ACHN (cell line): ENCODE data around the gene WDTC1.

Experiments used
- DNase-seq: peaks from one replicate; pipeline ENCODE4 v3.0.0-alpha.2; 2015
- in situ Hi-C: cut with HindIII; loops from 2 replicates; pipeline ENCODE4 v1.10.0; 2017; ENCODE audit warnings: low sequenced_read_pairs, low pct_ligation_motif_present, low pct_unique_long_range_greater_than_20kb

Gene WDTC1

DNA sequence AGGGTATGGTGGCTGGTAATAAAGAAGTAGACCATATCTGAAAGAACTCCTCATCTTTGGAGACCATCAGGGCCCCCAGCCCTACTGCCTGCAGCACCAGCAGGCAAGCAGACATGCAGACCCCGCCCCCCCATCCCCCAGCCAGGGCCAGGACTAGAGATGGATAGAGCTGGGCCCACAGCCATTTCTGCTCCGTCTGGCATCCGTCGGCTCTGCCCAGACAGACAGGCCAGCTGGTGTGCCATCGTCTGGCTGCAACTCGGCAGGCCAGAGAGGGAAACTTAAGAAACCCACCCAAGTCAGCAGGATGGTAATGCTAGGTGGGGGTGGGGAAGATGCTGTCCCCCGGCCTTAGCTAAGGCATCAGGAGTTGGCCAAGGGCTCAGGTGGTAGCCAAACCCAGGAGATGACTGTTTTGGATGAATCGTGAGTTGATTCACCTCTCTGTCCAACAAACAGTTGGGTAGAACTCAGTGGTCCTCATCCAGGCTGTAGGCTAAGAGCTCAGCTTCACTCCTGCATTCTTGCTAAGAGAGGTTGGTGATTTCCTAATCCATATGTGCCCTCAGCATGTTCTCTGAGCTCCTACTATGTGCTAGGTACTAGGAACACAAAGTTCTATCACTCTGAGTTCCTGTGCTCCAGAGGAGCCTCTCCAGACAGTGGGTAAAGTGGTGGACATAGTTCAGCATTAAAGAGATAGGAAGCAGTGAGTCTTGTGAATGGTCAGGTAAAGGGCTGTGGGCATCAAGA lies 64.4 kb downstream of the WDTC1 start:
- in situ Hi-C loops: loop anchor here (25.0 kb wide), 1 partner anchor 262 kb away; no protein-coding TSS in a partner anchor
- DNase-seq: no peak

DNA sequence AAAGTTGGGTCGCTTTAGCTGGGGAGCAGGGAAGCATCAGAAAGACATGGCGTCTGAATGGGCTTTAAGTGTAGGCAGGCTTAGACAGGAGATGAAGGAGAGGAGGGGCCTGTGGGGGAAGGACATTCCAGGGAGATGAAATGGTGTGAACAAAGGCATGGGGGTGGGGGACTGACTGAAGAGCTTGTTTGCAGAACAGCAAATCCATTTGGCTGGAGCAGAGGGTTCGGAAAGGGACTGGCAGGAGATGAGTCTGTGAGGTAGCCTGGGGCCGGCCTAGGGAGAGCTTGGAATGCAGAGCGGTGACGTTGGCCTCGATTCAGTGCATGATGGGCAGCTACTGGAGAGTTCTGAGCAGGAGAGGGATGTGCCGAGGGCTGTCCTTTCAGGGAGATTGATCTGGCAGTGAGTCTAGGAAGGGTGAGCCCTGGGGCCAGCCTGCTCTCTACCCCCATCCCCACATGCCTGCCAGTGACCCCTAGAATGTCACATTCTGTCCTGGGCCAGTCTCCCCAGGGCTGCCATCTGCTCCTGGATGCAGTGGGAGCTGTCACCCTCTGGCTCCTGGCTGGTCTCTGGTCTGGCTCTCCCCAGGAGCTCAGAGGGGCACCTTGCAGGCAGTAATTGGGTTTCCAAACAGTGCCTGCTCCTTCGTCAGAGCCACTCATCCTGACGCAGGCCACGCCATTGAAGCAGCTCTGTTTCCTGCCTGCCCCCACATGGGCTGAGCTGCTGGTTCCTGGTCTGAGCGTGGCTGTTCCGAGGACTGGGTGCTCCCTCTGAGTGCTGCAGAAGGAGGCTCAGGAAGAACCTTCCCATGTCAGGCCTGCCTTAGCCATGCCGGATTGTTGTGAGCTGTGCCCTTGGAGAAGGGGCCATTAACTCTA lies 65.2 kb downstream of the WDTC1 start:
- in situ Hi-C loops: loop anchor here (25.0 kb wide), 1 partner anchor 262 kb away; no protein-coding TSS in a partner anchor
- DNase-seq: no peak

DNA sequence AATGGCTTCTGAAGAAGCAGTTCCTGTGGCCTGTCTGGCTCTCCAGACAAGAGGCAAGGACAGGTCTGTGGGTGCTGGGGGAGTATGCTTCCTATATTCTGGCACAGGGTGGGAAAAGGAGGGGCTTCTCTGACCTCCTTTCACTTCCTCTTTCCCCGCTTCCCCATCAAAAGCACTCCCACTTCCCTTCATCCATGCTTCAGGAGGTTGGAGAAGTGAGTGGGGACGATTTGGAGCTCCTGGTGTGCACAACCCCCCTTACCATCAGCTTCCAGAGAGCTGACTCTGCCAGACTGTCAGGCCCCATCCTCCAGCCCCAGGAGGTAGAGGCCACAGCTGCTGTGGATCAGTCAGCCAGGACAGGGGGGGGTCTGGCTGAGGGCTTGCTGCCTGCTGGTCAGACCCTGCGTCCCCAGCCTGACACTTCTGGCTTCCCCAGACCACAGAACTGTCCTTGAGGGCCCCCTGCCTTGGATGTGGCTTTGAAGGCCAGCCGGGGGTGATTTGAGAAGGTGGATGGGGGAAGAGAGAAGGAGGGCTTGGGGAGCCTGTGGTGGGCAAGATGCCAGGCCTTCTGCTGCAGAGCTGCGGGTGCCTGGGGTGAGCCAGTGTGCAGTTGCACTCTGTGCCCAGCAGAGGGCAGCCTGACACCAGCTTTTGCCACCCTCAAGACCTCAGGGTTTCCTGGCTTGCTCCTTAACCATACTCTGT lies 66.1 kb downstream of the WDTC1 start:
- DNase-seq: peak; percentile 73
- in situ Hi-C loops: no loop called here

DNA sequence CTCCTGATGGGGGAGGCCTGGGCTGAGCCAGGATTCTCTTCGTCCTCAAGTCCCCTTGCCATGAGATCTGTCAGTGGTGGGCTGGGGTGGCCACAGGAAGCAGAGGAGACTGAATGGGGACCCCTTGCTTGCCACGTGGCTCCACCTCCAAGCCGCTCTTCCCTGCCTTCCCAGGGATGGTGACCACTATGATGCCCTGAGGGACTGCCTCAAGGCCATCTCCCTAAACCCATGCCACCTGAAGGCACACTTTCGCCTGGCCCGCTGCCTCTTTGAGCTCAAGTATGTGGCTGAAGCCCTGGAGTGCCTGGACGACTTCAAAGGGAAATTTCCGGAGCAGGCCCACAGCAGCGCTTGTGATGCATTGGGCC lies 66.6 kb downstream of the WDTC1 start:
- in situ Hi-C loops: no loop called here

DNA sequence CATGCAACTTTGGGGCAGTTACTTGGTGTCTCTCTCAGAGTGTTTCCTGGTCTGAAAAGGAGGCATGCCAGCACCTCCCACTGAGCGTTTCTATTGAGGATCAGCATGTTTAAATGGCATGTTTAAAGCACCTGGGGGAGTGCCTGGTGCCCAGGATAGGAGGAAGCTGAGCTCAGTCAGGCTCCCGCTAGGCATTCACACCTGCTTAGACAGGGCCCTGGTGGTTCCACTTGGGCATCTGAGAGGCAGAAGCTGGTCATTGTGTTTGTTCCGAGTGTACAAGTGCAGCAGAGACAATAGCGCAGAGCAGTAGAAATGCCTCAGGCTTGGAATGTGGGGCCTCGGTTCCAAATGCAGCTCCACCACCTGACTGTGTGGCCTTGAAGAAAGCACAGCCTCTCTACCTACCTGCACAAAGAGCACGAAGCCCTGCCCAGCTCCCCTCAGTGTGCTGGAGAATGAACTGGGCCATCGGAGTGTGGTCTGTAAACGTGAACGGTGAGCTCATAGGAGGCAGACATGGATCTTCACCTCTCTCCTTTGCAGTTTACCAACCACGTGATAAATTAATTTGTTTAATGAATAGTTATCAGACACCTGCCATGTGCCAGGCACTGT lies 67.3 kb downstream of the WDTC1 start:
- in situ Hi-C loops: no loop called here
- no peak for DNase-seq

More for the DNA sequence above, 66.6 kb downstream of the WDTC1 start:
- no peak for DNase-seq

DNA sequence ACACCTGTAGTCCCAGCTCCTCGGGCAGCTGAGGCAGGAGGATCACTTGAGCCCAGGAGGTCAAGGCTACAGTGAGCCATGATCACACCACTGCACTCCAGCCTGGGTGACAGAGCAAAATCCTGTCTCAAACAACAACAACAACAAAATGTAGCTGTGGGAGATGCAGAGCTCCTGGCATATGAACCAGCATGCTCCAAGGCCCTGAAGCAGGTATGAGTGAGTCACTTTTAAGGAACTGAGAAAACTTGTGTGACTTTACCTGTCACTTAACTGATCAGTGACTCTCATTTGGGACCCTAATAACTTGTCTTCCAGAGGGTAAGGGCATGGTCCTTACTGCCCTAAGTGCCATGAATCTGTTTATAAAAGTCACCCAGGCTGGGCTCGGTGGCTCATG lies 68.2 kb downstream of the WDTC1 start:
- in situ Hi-C loops: no loop called here

DNA sequence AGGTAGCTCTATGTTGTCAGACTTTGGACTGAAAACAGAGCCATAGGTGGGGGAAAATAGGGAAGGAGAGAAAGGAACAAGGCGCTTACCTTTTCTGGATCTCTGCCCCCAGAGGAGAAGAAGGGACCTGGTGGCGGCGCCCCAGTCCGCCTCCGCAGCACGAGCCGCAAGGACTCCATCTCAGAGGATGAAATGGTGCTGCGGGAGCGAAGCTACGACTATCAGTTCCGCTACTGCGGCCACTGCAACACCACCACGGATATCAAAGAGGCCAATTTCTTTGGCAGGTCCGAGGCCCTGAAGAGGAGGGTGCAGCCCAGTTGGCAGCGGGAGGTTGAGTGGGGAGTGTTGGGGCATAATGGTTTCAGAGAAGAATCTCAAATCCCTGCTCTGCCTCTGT lies 69.1 kb downstream of the WDTC1 start:
- in situ Hi-C loops: no loop called here
- no peak for DNase-seq

More for the DNA sequence above, 68.2 kb downstream of the WDTC1 start:
- DNase-seq: no peak

DNA sequence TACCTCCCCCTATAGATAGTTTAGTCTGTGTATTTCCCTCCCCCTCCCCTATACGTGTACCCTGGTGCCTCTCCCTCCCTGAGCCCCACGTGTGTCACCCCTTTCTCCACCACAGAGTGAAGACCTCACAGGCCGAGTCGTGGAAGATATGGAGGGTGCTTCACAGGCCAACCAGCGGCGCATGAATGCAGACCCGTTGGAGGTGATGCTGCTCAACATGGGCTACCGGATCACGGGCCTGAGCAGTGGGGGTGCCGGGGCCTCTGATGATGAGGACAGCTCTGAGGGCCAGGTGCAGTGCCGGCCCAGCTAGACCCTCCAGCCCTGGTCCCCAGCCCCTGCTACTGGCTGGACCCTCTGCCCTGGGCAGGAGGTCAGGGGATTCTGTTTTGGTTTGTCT lies 71.6 kb downstream of the WDTC1 start:
- in situ Hi-C loops: no loop called here
- DNase-seq: no peak

DNA sequence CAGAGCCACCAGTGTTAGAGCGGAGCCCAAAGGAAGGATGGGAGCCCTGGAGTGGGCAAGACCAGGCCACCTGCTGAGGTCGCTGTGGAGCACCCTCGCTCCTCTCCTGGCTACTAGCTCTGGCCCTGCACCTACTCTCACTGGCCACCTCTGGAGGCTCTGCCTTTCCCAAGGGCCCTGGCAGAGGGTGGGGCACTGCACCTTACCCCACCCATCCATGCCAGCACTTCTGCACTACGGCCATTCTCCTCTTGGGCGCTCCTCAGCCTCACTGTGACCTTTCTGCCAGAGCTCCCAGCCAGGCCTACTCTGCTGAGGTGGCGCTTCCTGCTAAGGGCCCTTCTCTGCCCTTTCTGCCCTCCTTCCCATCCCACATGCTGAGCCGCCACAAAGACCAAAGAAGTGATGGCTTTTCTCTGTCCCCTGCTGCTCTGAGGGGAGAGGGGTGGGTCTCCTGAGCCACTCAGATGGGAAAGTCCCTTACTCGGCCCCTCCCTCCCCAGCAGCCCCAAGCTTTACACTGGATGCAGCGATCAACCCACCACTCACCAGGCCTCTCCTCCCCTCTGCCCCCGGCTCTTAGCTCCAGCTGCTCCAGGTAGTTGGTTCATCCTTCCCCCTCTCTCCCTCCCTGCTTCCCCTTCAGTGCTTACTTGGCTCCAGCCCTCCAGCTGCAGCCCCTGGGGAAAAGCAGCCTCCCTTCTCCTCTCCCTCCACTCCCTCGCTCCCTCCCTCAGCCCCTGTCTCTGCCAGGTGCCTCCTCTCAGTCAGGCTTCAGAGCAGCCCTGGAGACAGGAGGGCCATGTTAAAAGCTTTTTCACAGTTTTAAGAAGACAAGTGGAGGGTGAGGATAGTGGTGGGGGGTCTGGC lies 72.7 kb downstream of the WDTC1 start:
- DNase-seq: no peak
- in situ Hi-C loops: no loop called here

DNA sequence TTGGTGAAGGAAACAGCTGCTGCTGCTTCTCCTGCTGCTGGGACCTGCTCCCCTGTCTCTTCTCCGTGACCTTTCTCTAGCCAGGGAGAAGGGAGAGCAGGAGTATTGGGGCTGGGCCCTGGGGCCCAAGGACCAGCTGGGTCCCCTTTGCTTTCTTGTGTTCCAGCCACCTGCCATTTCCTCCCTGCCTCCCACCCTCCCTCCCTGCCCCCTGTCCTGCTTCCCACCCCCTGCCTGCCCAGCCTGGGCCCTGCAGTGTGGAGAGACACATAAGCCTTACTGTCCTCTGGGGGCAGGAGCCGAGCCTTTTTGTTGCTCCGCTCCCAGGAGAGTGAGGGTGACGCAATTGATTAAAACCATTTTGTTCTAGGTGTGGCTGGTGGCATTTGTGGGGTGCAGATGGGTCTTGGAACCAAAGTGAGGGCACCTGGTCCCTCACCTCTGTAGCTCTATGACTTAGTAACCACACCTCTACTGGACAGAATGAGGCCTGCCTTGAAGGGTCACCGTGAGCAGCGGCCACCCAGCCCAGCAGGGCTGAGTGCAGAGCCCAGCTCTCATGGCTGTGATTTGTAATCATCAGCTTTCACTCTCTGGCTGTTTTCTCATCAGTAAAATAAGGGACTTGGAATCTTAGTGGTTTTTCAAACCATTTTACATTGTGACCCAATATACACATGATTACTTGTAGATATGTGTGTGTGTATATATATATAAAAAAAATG lies 73.6 kb downstream of the WDTC1 start:
- in situ Hi-C loops: no loop called here
- DNase-seq: no peak

DNA sequence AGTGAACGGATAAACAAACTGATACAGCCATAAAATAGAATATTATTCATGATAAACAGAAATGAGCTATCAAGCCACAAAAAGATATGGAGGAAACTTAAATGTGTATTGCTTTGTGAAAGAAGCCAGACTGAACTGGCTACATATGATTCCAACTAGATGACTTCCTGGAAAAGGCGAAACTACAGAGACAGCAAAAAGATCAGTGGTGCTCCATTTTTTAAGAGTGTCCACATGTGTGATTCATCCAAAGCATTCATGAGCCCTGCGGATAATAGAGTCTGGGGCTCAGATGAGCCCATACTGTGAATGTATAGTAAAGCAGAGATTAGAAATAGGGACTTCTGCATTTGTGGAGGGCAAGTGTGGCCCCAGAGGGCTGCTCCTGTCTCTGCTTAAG lies 79.7 kb downstream of the WDTC1 start:
- DNase-seq: no peak

DNA sequence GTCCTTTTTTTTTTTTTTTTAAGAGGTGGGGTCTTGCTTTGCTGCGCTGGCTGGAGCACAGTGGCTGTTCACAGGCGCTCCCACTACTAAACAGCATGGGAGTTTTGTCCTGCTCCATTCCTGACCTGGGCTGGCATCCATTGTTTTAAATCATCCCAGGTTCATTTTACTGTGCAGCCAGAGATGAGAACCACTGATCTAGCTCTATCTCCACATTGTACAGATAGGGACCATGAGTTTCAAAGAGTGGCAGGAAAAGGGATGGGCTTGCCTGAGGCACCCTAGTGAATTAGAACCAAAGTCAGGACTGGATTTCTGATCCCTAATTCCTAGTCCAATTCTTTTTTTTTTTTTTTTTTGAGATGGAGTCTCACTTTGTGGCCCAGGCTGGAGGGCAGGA lies 80.3 kb downstream of the WDTC1 start:
- no peak for DNase-seq
- in situ Hi-C loops: no loop called here

More for the DNA sequence above, 79.7 kb downstream of the WDTC1 start:
- in situ Hi-C loops: no loop called here

DNA sequence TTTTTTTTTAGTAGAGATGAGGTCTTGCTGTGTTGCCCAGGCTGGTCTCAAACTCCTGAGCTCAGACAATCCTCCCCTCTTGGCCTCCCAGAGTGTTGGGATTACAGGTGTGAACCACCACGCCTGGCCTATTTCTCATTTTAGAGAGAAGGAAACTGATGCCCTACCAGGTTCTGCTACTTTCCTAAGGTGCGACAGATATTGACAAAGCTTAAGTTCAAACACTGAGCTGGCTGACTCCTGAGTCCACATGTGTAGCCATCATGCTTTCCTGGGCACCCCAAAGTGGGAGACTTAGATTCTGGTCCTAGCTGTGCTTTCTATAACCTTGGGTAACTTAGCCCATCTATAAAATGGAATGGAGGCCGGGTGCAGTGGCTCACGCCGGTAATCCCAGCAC lies 82.4 kb downstream of the WDTC1 start:
- in situ Hi-C loops: no loop called here
- DNase-seq: no peak

DNA sequence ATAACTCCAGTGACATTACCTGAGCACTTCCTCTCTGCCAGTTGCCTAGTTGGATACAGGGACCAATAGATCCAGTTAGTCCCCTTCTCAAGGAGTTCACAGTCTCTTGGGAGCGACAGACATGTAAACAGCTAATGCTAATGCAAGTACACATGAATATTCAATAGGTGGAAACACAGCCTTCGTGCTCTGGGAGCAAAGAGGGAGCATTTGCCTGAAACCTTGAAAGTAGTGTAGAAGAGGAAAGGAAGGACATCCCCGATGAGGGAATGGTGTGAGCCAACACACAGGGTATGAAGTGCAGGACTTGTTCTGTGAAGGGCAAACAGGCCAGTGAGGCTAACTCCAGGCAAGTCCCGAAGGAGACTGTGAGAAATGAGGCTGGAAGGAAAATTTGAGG lies 83.7 kb downstream of the WDTC1 start:
- in situ Hi-C loops: no loop called here
- DNase-seq: no peak

DNA sequence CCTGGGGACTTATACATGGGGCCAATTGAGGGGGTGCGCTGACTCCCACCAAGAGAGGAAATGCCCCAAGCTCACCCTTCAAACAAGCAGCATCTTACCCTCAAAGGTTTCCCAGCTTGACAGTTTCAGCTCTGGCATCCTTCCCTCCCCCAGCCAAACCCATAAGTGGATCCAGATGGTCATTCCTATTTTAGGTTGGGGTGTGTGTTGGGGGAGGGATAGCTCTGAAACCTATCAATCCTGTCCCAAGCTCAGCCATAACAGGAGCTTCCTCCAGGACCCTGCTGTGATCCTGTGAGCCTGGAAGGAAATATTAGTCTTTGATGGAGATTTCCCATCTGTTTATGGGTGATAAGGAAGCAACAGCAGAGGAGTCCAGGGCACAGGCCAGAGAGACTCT lies 84.2 kb downstream of the WDTC1 start:
- in situ Hi-C loops: no loop called here
- DNase-seq: no peak

DNA sequence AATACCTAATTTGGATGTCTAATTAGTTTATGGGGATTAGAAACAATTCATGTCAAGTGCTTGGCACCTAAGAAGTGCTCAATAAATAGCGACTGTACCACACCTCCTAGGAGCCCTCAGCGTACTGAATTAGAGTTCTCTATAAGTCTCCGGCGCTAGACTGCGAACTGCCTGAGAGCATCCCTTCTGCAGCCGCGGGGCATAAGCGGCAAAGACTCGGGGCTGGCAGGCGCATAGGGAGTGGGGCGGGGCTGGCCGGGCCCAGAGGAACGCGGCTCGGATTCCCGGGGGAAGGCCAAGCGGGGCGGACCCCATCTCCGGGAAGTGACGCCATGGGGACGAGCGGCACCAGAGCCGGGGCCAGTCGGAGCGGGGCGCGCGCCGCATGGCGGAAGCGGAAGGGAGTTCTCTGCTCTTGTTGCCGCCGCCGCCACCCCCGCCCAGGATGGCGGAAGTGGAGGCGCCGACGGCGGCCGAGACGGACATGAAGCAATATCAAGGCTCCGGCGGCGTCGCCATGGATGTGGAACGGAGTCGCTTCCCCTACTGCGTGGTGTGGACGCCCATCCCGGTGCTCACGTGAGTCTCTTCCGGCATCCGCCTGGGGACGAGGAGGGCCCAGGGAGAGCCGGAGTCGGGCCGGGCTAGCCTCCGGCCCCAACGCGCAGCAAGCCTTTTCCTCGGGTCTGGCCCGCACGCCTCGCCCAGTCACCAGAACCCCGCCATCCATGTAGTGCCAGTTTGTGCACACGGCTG lies 87.6 kb downstream of the WDTC1 start, which contains the start of gene TMEM222:
TSS of gene TMEM222 (plus strand) at position 351 of the 756 bp plus-strand sequence. CDS start at position 386, 35 bp downstream.
- in situ Hi-C loops: no loop called here
- DNase-seq: peak; percentile 94
